Kidney (tissue), 14 donors: ENCODE results near the gene ARL14EPL. TPM values are rescaled to one million over a fixed set of nuclear protein-coding genes. Genes with fewer than 3 reads are reported as not detected.
"Not testable (repeated sequence)": the region's sequence is repeated elsewhere in the genome, so short reads cannot be mapped to it uniquely, and the experiment has no call there.

Experiments
- DNase-seq, 5 donors: peaks; one replicate each; pipeline ENCODE4 v3.0.0-alpha.2; 2013 to 2020
- FAIRE-seq: peaks from 2 replicates; lab custom pipeline; 2012; peaks lifted over from hg19 to GRCh38; lab: Jason Lieb, UNC
- H3K27ac ChIP-seq, 2 donors: one replicate each; pipeline ENCODE4 v1.7.0; 2013; ENCODE audit warnings: low read depth in 2 of 2, low read length in 2 of 2, inconsistent platforms in 1 of 2
- H3K27me3 ChIP-seq: one replicate; pipeline ENCODE4 v1.7.1; 2013; ENCODE audit warnings: low read length, inconsistent platforms; ENCODE audit not compliant: control insufficient read depth, insufficient read depth
- H3K36me3 ChIP-seq, 3 donors: one replicate each; pipeline versions ENCODE4 v1.7.0 to v1.7.1; 2013; ENCODE audit warnings: low read length in 3 of 3, control low read depth in 1 of 3, inconsistent platforms in 1 of 3; ENCODE audit not compliant: insufficient read depth in 3 of 3, control insufficient read depth in 2 of 3
- H3K4me1 ChIP-seq, 3 donors: one replicate each; pipeline versions ENCODE4 v1.7.0 to v1.7.1; 2013; ENCODE audit warnings: low read length in 3 of 3, inconsistent platforms in 1 of 3, low read depth in 1 of 3; ENCODE audit not compliant: control insufficient read depth in 2 of 3, insufficient read depth in 2 of 3
- H3K4me3 ChIP-seq, 3 donors: one replicate each; pipeline versions ENCODE4 v1.7.0 to v1.8.1; 2013; ENCODE audit warnings: low read length in 3 of 3, control low read depth in 1 of 3, inconsistent platforms in 1 of 3
- H3K9ac ChIP-seq, 3 donors: one replicate each; pipeline versions ENCODE4 v1.7.0 to v1.7.1; 2013; ENCODE audit warnings: low read length in 3 of 3, control low read depth in 1 of 3, inconsistent platforms in 1 of 3
- H3K9me3 ChIP-seq, 3 donors: one replicate each; pipeline versions ENCODE4 v1.7.0 to v1.7.1; 2013; ENCODE audit warnings: low read length in 3 of 3, control low read depth in 1 of 3, inconsistent platforms in 1 of 3; ENCODE audit not compliant: control insufficient read depth in 2 of 3, insufficient read depth in 1 of 3
- CTCF ChIP-seq: IDR thresholded peaks from 3 replicates; pipeline ENCODE4 v1.5.1; 2012; ENCODE audit warnings: mild to moderate bottlenecking, moderate library complexity, borderline replicate concordance; ENCODE audit not compliant: insufficient read depth; ENCODE audit errors: extremely low read depth
- intact Hi-C: fragments of 100-400 bp; cut with DNase I; formaldehyde crosslinking; loops from one replicate; pipeline ENCODE4 v1.11.1; 2022
- polyA plus RNA-seq: library from polyadenylated mRNA; stranded (reverse); fragments of 350-450 nt; fragmentation: Illumina TruSeq; extraction: RNeasy Lipid Tissue Mini Kit (QIAGEN cat#74804); gene quantifications from one replicate; pipeline ENCODE4 v1.2.3, GENCODE V29; 2014; ENCODE audit warnings: low read depth, low replicate concordance; ENCODE audit not compliant: insufficient read depth
- total RNA-seq: library from RNA; stranded (reverse); fragmentation: NEBNext Ultra II Directional; extraction: Animal tissue kit (Norgen Biotek cat#: 25700); gene quantifications from one replicate; pipeline ENCODE4 v1.2.1, GENCODE V29; 2021
- donor health status: control.
- donor health status: control.
- donor health status: control.
- donor health status: control.
- donor health status: control.
- donor health status: DM: yes; HTN: yes; CAD: no.
- donor health status: Normal renal cell carcinoma (clear cell type).

ARL14EPL gene
- total and polyA plus RNA-seq, 2 donors from 2014 or later: not detected

DNA sequence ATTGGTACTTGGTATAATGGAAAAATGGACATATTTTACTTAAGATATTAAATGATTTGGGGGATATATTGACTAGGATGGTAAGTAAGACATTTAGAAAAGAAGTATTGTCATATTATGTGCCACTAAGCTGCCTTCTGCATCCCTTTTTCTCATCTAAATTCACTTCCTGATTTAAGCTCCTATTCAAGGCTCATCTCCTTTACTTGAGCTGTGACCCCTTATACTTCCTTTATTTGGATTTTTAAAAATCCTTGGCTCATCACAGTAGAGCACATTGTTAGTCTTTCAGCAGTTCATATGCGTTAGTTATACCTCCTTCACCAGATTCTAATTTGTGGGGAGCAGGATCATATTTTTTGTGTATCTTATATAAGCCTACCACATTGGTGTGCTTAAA is 59.1 kb downstream of the ARL14EPL start:
- no peaks in the 10 kb centered on the region for H3K9me3 ChIP-seq
- DNase-seq (no peak), FAIRE-seq (no peak)
- H3K4me1 ChIP-seq: no peaks in the 10 kb centered on the region
- no peak overlapping the region for H3K4me3 ChIP-seq
- no peak for TF ChIP-seq CTCF
- H3K27me3 ChIP-seq: no peaks in the 10 kb centered on the region
- no peak overlapping the region for H3K27ac ChIP-seq
- intact Hi-C loops: no loop called here
- no peak overlapping the region for H3K9ac ChIP-seq
- H3K36me3 ChIP-seq: peaks cover 4 to 27% (median 10%) of the 10 kb centered on the region in 3 donors

DNA sequence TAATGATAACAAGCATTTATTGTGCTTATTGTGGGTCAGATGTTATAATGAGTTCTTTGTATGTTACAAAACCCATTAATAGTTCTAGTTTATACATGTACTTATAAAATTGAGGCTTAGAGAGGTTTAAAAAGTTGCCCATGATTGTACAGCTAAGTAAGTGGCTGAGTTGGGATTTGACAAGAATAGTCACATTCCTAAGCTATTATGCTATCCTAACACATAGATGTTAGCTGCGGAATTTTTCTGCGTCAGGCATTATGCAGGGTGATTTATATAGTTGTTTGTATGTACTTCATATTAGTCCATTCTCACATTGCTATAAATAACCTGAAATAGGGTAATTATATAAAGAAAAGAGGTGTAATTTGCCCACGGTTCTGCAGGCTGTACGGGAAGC is 65.0 kb downstream of the ARL14EPL start:
- H3K4me1 ChIP-seq: no peaks in the 10 kb centered on the region
- no peak for FAIRE-seq
- no peak for DNase-seq
- peaks cover 4 to 31% (median 15%) of the 10 kb centered on the region in 3 donors for H3K36me3 ChIP-seq
- no peak overlapping the region for H3K27ac ChIP-seq
- no peaks in the 10 kb centered on the region for H3K27me3 ChIP-seq
- TF ChIP-seq CTCF: no peak
- H3K9ac ChIP-seq: no peak overlapping the region
- no peak overlapping the region for H3K4me3 ChIP-seq
- intact Hi-C loops: no loop called here
- no peaks in the 10 kb centered on the region for H3K9me3 ChIP-seq

- DNase-seq (no peak), FAIRE-seq (no peak)
- no peaks in the 10 kb centered on the region for H3K4me1 ChIP-seq
- H3K27ac ChIP-seq: no peak overlapping the region
- H3K27me3 ChIP-seq: no peaks in the 10 kb centered on the region
- no peak for TF ChIP-seq CTCF
- no peak overlapping the region for H3K4me3 ChIP-seq
- H3K9me3 ChIP-seq: no peaks in the 10 kb centered on the region
- H3K9ac ChIP-seq: no peak overlapping the region
- peaks cover 0 to 14% (median 8%) of the 10 kb centered on the region in 3 donors for H3K36me3 ChIP-seq
- intact Hi-C loops: no loop called here
Measured at GRCh38 chr5:116098998-116099397, 66.7 kb downstream of the ARL14EPL start.

DNA sequence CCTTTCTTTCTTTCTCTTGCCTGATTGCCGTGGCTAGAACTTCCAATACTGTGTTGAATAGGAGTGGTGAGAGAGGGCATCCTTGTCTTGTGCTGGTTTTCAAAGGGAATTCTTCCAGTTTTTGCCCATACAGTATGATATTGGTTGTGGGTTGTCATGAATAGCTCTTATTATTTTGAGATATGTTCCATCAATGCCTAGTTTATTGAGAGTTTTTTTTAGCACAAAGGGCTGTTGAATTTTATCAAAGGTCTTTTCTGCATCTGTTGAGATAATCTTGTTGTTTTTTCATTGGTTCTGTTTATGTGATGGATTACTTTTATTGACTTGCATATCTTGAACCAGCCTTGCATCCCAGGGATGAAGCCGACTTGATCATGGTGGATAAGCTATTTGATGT is 72.7 kb downstream of the ARL14EPL start:
- H3K9ac ChIP-seq, H3K4me3 ChIP-seq, intact Hi-C loops, FAIRE-seq, H3K4me1 ChIP-seq, H3K27me3 ChIP-seq, H3K9me3 ChIP-seq, H3K27ac ChIP-seq, H3K36me3 ChIP-seq, DNase-seq: not testable (repeated sequence)

Other genes starting within 250 kb of the ARL14EPL start
- gene CDO1, start 215.8 kb upstream of the ARL14EPL start, total RNA-seq: 3.0 TPM
- 1.7 TPM for gene CDO1, start 215.8 kb upstream of the ARL14EPL start, polyA plus RNA-seq
- gene ATG12, start 190.9 kb upstream of the ARL14EPL start, total RNA-seq: 30.1 TPM
- 26.3 TPM for gene ATG12, start 190.9 kb upstream of the ARL14EPL start, polyA plus RNA-seq
- 54.1 TPM for gene AP3S1, start 190.5 kb upstream of the ARL14EPL start, total RNA-seq
- gene AP3S1, start 190.5 kb upstream of the ARL14EPL start, polyA plus RNA-seq: 50.2 TPM
- gene LVRN, start 70.0 kb upstream of the ARL14EPL start, total RNA-seq: not detected
- gene LVRN, start 70.0 kb upstream of the ARL14EPL start, polyA plus RNA-seq: not detected
- 41.1 TPM for gene COMMD10, start 52.6 kb downstream of the ARL14EPL start, total RNA-seq
- 37.6 TPM for gene COMMD10, start 52.6 kb downstream of the ARL14EPL start, polyA plus RNA-seq